Common myeloid progenitor, CD34-positive (primary cell): ENCODE results near the gene NR6A1.
A peak's percentile ranks its signal among the peaks of the same experiment; 100 is the strongest.
"Not testable (repeated sequence)": the region's sequence is repeated elsewhere in the genome, so short reads cannot be mapped to it uniquely, and the experiment has no call there.

Experiments used
- CTCF ChIA-PET: fragments of 350-600 bp; sonication (Branson Sonifier 250); formaldehyde crosslinking; loops from one replicate; lab custom pipeline; 2021; ENCODE audit warnings: antibody characterized with exemption; lab: Charles Lee
- POLR2A ChIA-PET: fragments of 350-600 bp; sonication (Branson Sonifier 250); formaldehyde crosslinking; loops from one replicate; lab custom pipeline; 2021; ENCODE audit warnings: antibody characterized with exemption; lab: Charles Lee
- DNase-seq, 3 donors: peaks; one replicate each; pipeline versions ENCODE4 v3.0.0 to v3.0.0-alpha.2; 2013
- H3K27ac ChIP-seq, 2 experiments: 1 replicate in 1 of 2; 2 replicates in 1 of 2; pipeline ENCODE4 v1.7.0; 2013; ENCODE audit warnings: inconsistent platforms in 2 of 2, low read length in 2 of 2, mild to moderate bottlenecking in 2 of 2, low read depth in 1 of 2, moderate library complexity in 1 of 2; ENCODE audit not compliant: severe bottlenecking in 2 of 2, insufficient read depth in 1 of 2, poor library complexity in 1 of 2
- H3K27me3 ChIP-seq, 5 experiments: replicated peaks in 2 of 5; 1 replicate in 3 of 5; 2 replicates in 2 of 5; pipeline versions ENCODE4 v1.6.1 to v1.7.0; 2013; ENCODE audit warnings: low read length in 4 of 5, mild to moderate bottlenecking in 2 of 5, moderate library complexity in 2 of 5, inconsistent platforms in 1 of 5; ENCODE audit not compliant: insufficient read depth in 5 of 5, control insufficient read depth in 4 of 5
- H3K36me3 ChIP-seq, 4 experiments: 1 replicate in 2 of 4; 2 replicates in 2 of 4; pipeline versions ENCODE4 v1.6.1 to v1.7.0; 2013; ENCODE audit warnings: low read length in 3 of 4, control low read depth in 1 of 4, mild to moderate bottlenecking in 1 of 4; ENCODE audit not compliant: control insufficient read depth in 4 of 4, insufficient read depth in 4 of 4
- H3K4me1 ChIP-seq, 4 experiments: 1 replicate in 3 of 4; 2 replicates in 1 of 4; pipeline versions ENCODE4 v1.6.1 to v1.7.1; 2013; ENCODE audit warnings: low read length in 3 of 4, mild to moderate bottlenecking in 3 of 4, control low read depth in 1 of 4, inconsistent platforms in 1 of 4, moderate library complexity in 1 of 4; ENCODE audit not compliant: control insufficient read depth in 4 of 4, insufficient read depth in 4 of 4; ENCODE audit errors: control extremely low read depth in 1 of 4
- H3K4me3 ChIP-seq, 7 experiments: 1 replicate in 4 of 7; 2 replicates in 3 of 7; pipeline versions ENCODE4 v1.5.1 to v1.7.0; 2013; ENCODE audit warnings: mild to moderate bottlenecking in 7 of 7, low read length in 6 of 7, moderate library complexity in 6 of 7, inconsistent platforms in 2 of 7, low read depth in 2 of 7, control low read depth in 1 of 7; ENCODE audit not compliant: insufficient read depth in 4 of 7, control insufficient read depth in 1 of 7; ENCODE audit errors: extremely low read depth in 1 of 7
- H3K9me3 ChIP-seq, 5 experiments: 1 replicate in 4 of 5; 2 replicates in 1 of 5; pipeline versions ENCODE4 v1.6.1 to v1.7.1; 2013; ENCODE audit warnings: low read length in 4 of 5, mild to moderate bottlenecking in 2 of 5, inconsistent platforms in 1 of 5, low read depth in 1 of 5, moderate library complexity in 1 of 5; ENCODE audit not compliant: control insufficient read depth in 4 of 5, insufficient read depth in 2 of 5; ENCODE audit errors: control extremely low read depth in 1 of 5
- WGBS: methylation state at CpG from one replicate; pipeline ENCODE4 v1.1.5; 2013; ENCODE audit not compliant: insufficient coverage; 5-methylcytosine and 5-hydroxymethylcytosine counted together

The NR6A1 gene

GRCh38 chr9:124776618-124776953 lies 5.5 kb upstream of the NR6A1 start:
- H3K36me3 ChIP-seq, result no peaks in the 10 kb centered on the region
- peaks cover 0 to 6% (median 3%) of the 10 kb centered on the region in 5 experiments for H3K27me3 ChIP-seq
- H3K9me3 ChIP-seq, result no peaks in the 10 kb centered on the region
- 19% methylated on average over 12 of the region's 12 CpGs for WGBS
- no peak for DNase-seq
- H3K4me3 ChIP-seq, result peak overlapping the region in 6 of 7 experiments; percentile 16 to 78 (median 68)
- H3K27ac ChIP-seq, result no peak overlapping the region
- ChIA-PET POLR2A (no interaction called here), CTCF (interaction anchor here (1.1 to 13.9 kb wide), 13 partner anchors 10 to 189 kb away, joined by 3 to 547 read pairs (median 6); partner anchors contain the start of genes ARPC5L, RPL35 and WDR38)
- peaks cover 0 to 44% (median 25%) of the 10 kb centered on the region in 4 experiments for H3K4me1 ChIP-seq

GRCh38 chr9:124774129-124774978 lies 3.2 kb upstream of the NR6A1 start:
- no peak overlapping the region for H3K4me3 ChIP-seq
- H3K4me1 ChIP-seq, result peaks cover 0 to 47% (median 26%) of the 10 kb centered on the region in 4 experiments
- no peak overlapping the region for H3K27ac ChIP-seq
- peak; percentile 80 to 92 (median 86) for DNase-seq
- 30% methylated on average over 11 of the region's 15 CpGs for WGBS
- ChIA-PET CTCF (interaction anchor here (0.6 to 13.9 kb wide), 22 partner anchors 10 to 603 kb away, joined by 3 to 547 read pairs (median 4); partner anchors contain the start of genes ARPC5L, RPL35 and WDR38), POLR2A (interaction anchor here (0.6 to 0.7 kb wide), 2 partner anchors 79 to 95 kb away, joined by 3 read pairs; partner anchors contain the start of gene WDR38)
- H3K36me3 ChIP-seq, result no peaks in the 10 kb centered on the region
- no peaks in the 10 kb centered on the region for H3K9me3 ChIP-seq
- H3K27me3 ChIP-seq, result peaks cover 0 to 6% (median 3%) of the 10 kb centered on the region in 5 experiments

- H3K27me3 ChIP-seq, result peaks cover 0 to 6% (median 3%) of the 10 kb centered on the region in 5 experiments
- H3K4me3 ChIP-seq, result no peak overlapping the region
- WGBS, result 100% methylated on average over 1 of the region's 1 CpG
- H3K9me3 ChIP-seq, result no peaks in the 10 kb centered on the region
- DNase-seq, result peak in 1 of 3 donors; percentile 31
- ChIA-PET CTCF (interaction anchor here (0.6 to 13.9 kb wide), 20 partner anchors 9 to 256 kb away, joined by 3 to 547 read pairs (median 4); partner anchors contain the start of genes ARPC5L, RPL35 and WDR38), POLR2A (interaction anchor here (0.7 kb wide), 1 partner anchor 96 kb away, joined by 3 read pairs; no protein-coding TSS in a partner anchor)
- no peak overlapping the region for H3K27ac ChIP-seq
- no peaks in the 10 kb centered on the region for H3K36me3 ChIP-seq
- peaks cover 4 to 47% (median 31%) of the 10 kb centered on the region in 4 experiments for H3K4me1 ChIP-seq
Measured at GRCh38 chr9:124773473-124774128, 2.5 kb upstream of the NR6A1 start.

DNA sequence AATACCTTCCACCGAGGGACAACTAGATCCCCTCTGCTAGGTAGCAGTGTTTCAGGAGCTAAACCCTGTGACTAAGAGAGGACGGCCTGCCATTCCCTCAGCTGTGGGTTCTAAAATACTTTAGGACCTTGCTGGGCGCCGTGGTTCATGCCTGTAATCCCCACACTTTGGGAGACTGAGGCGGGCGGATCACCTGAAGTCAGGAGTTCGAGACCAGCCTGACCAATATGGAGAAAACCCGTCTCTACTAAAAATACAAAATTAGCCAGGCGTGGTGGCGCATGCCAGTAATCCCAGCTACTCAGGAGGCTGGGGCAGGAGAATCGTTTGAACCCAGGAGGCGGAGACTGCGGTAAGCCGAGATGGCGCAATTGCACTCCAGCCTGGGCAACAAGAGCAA lies 1.8 kb upstream of the NR6A1 start:
- peaks cover 12 to 54% (median 38%) of the 10 kb centered on the region in 4 experiments for H3K4me1 ChIP-seq
- WGBS, result 99% methylated on average over 15 of the region's 15 CpGs
- H3K27ac ChIP-seq, DNase-seq, H3K36me3 ChIP-seq, H3K9me3 ChIP-seq, POLR2A ChIA-PET, H3K27me3 ChIP-seq, H3K4me3 ChIP-seq: not testable (repeated sequence)
- CTCF ChIA-PET, result interaction anchor here (0.5 to 13.9 kb wide), 18 partner anchors 9 to 219 kb away, joined by 3 to 547 read pairs (median 3); partner anchors contain the start of genes ARPC5L, RPL35 and WDR38

DNA sequence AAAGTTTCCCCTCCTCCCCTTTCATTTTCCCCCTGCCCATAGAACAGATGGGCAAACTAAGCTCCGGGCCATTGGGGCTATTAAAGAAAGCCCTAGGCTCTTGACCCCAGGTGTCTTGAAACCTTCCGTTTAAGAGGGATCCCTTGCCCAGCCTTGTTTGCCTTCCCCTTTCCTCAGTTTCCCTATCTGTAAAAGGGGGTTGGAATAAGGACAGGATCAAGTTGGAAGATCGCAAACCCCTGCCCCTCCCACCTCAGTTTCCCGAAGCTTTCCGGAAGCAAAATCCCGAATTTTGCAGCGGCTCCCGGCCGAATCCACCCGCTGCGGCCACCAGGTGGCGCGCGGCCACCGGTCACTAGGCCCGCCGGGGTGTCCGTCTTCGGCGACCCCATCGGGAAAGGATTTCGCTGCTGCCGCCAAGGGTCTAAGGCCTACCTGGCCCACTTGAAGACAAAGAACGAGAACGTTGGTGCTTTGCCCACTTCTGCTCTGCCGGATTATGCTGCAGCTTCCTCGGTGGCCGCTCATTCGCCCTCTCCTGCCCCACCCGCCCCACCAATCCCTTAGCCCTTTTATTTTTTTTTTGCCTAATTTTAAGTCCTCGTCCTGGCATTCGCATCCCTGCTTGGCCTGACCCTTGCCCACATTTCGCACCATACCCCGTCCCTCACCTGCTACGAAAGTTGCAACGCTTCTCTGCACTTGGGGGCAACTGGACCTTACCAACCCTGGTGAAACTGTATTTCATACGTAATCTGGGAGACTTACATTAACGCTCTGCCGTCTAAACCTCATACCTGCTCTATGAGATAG lies 962 bp upstream of the NR6A1 start:
- ChIA-PET CTCF (interaction anchor here (0.6 to 13.9 kb wide), 19 partner anchors 8 to 935 kb away, joined by 3 to 547 read pairs (median 3); partner anchors contain the start of genes ARPC5L, MAPKAP1, RPL35 and WDR38), POLR2A (interaction anchor here (0.5 to 1.1 kb wide), 2 partner anchors 88 to 90 kb away, joined by 4 to 5 read pairs; partner anchors contain the start of genes ARPC5L and RPL35)
- peak overlapping the region in 1 of 2 experiments; percentile 97 for H3K27ac ChIP-seq
- H3K27me3 ChIP-seq, result peaks cover 0 to 6% (median 3%) of the 10 kb centered on the region in 5 experiments
- H3K4me1 ChIP-seq, result peaks cover 13 to 56% (median 38%) of the 10 kb centered on the region in 4 experiments
- no peaks in the 10 kb centered on the region for H3K9me3 ChIP-seq
- peak in 2 of 3 donors; percentile 50 to 56 for DNase-seq
- H3K4me3 ChIP-seq, result peak overlapping the region in 6 of 7 experiments; percentile 77 to 98 (median 90)
- WGBS, result 25% methylated on average over 38 of the region's 39 CpGs
- H3K36me3 ChIP-seq, result no peaks in the 10 kb centered on the region
